Endothelial cell of umbilical vein (primary cell): Measurements from ENCODE around the gene KLHL25. TPM values are rescaled to one million over a fixed set of nuclear protein-coding genes. Genes with fewer than 3 reads are reported as not detected.

Experiments used
- BruUV-seq: library from RNA; stranded (reverse); fragments of 400-500 nt; replicated peaks from 2 replicates; lab custom pipeline; 2021; lab: Mats Ljungman, UMichigan
- CTCF ChIA-PET: fragments of 300-600, 350-600 bp; sonication (Branson Sonifier 250); formaldehyde crosslinking; loops from one replicate; lab custom pipeline; 2021; ENCODE audit warnings: antibody characterized with exemption, inconsistent platforms; lab: Charles Lee
- POLR2A ChIA-PET: fragments of 300-600, 350-600 bp; sonication (Branson Sonifier 250); formaldehyde crosslinking; loops from one replicate; lab custom pipeline; 2021; ENCODE audit warnings: antibody characterized with exemption, inconsistent platforms; lab: Charles Lee
- DNase-seq: peaks from one replicate; pipeline ENCODE4 v3.0.0-alpha.2; 2011; ENCODE audit warnings: low read depth, low spot score
- FAIRE-seq: peaks from 2 replicates; lab custom pipeline; 2011; peaks lifted over from hg19 to GRCh38; lab: Jason Lieb, UNC
- H2AFZ ChIP-seq: 2 replicates; pipeline ENCODE4 v1.6.0; 2012; ENCODE audit warnings: low read depth, low read length, control low read depth, inconsistent platforms
- H3K27ac ChIP-seq: 2 replicates; pipeline ENCODE4 v1.5.1; 2011; ENCODE audit warnings: low read depth, mild to moderate bottlenecking, control low read depth, low read length, moderate library complexity; ENCODE audit not compliant: insufficient read depth
- H3K27me3 ChIP-seq, 2 experiments: 2 replicates each; pipeline versions ENCODE4 v1.6.0 to v1.6.1; 2011; ENCODE audit warnings: low read length in 2 of 2, mixed read lengths in 1 of 2; ENCODE audit not compliant: control insufficient read depth in 2 of 2, insufficient read depth in 2 of 2
- H3K36me3 ChIP-seq, 2 experiments: 2 replicates in 1 of 2; 3 replicates in 1 of 2; pipeline ENCODE4 v1.5.1; 2011; ENCODE audit warnings: low read length in 2 of 2, mild to moderate bottlenecking in 1 of 2, moderate library complexity in 1 of 2; ENCODE audit not compliant: control insufficient read depth in 2 of 2, insufficient read depth in 2 of 2; ENCODE audit errors: extremely low read depth in 1 of 2
- H3K4me1 ChIP-seq: 3 replicates; pipeline ENCODE4 v1.5.1; 2011; ENCODE audit warnings: mild to moderate bottlenecking, low read length; ENCODE audit not compliant: control insufficient read depth, insufficient read depth; ENCODE audit errors: extremely low read depth
- H3K4me2 ChIP-seq: 2 replicates; pipeline ENCODE4 v1.6.1; 2011; ENCODE audit warnings: low read length, control low read depth, mixed read lengths; ENCODE audit not compliant: insufficient read depth
- H3K4me3 ChIP-seq, 3 experiments: fragments of 200-600 bp in 1 of 3; sonication (generic), shearing (Covaris generic) in 1 of 3; replicated peaks in 1 of 3; 2 replicates each; pipeline ENCODE4 v1.5.1; 2011 to 2016; ENCODE audit warnings: control low read depth in 3 of 3, low read length in 3 of 3, mild to moderate bottlenecking in 2 of 3, inconsistent platforms in 1 of 3, low read depth in 1 of 3, moderate library complexity in 1 of 3; ENCODE audit not compliant: insufficient read depth in 1 of 3
- H3K79me2 ChIP-seq: 2 replicates; pipeline ENCODE4 v1.6.0; 2012; ENCODE audit warnings: low read length, inconsistent platforms; ENCODE audit not compliant: control insufficient read depth, insufficient read depth
- H3K9ac ChIP-seq: replicated peaks from 2 replicates; pipeline ENCODE3; 2011; ENCODE audit warnings: low read length, control low read depth; ENCODE audit not compliant: insufficient read depth; ENCODE audit errors: extremely low read depth
- H3K9me1 ChIP-seq: replicated peaks from 3 replicates; pipeline ENCODE4 v1.6.0; 2011; ENCODE audit warnings: mild to moderate bottlenecking, low read length; ENCODE audit not compliant: control insufficient read depth, insufficient read depth; ENCODE audit errors: extremely low read depth
- H3K9me3 ChIP-seq: replicated peaks from 2 replicates; pipeline ENCODE4 v1.5.1; 2012; ENCODE audit warnings: low read length, inconsistent platforms; ENCODE audit not compliant: control insufficient read depth, insufficient read depth
- H4K20me1 ChIP-seq: replicated peaks from 2 replicates; pipeline ENCODE3; 2011; ENCODE audit warnings: mild to moderate bottlenecking, low read length; ENCODE audit not compliant: control insufficient read depth, insufficient read depth; ENCODE audit errors: extremely low read depth
- CTCF ChIP-seq, 2 donors: IDR thresholded peaks; 1 replicate in 1 of 2; 2 replicates in 1 of 2; pipeline ENCODE4 v1.5.1; 2011; ENCODE audit warnings: low read length in 2 of 2, mild to moderate bottlenecking in 2 of 2, moderate library complexity in 2 of 2, control low read depth in 1 of 2, inconsistent platforms in 1 of 2, low read depth in 1 of 2; ENCODE audit not compliant: insufficient read depth in 1 of 2; ENCODE audit errors: extremely low read depth in 1 of 2
- EZH2 ChIP-seq: IDR thresholded peaks from 2 replicates; pipeline ENCODE4 v1.6.1; 2012; ENCODE audit warnings: borderline replicate concordance, low read depth, mild to moderate bottlenecking, moderate library complexity, low read length, inconsistent platforms; ENCODE audit not compliant: severe bottlenecking
- FOS ChIP-seq: IDR thresholded peaks from 2 replicates; pipeline ENCODE4 v1.6.1; 2011; ENCODE audit warnings: mild to moderate bottlenecking, low read length, moderate library complexity, borderline replicate concordance; ENCODE audit not compliant: insufficient read depth
- GATA2 ChIP-seq: IDR thresholded peaks from 2 replicates; pipeline ENCODE4 v1.7.0; 2011; ENCODE audit warnings: low read depth, mild to moderate bottlenecking, moderate library complexity, mixed read lengths, low read length; ENCODE audit not compliant: insufficient read length, insufficient read depth
- JUN ChIP-seq: IDR thresholded peaks from 2 replicates; pipeline ENCODE4 v1.6.1; 2011; ENCODE audit warnings: borderline replicate concordance, low read depth; ENCODE audit not compliant: insufficient read length, insufficient read depth
- MYC ChIP-seq: IDR thresholded peaks from one replicate; pipeline ENCODE4 v1.6.1; 2011; ENCODE audit warnings: mild to moderate bottlenecking, low read depth, low read length
- POLR2A ChIP-seq: IDR thresholded peaks from 2 replicates; pipeline ENCODE4 v1.6.1; 2012; ENCODE audit warnings: low read depth, mild to moderate bottlenecking, control low read depth, low read length
- POLR2AphosphoS5 ChIP-seq: IDR thresholded peaks from 2 replicates; pipeline ENCODE4 v1.6.1; 2012; ENCODE audit warnings: low read depth, mild to moderate bottlenecking, control low read depth, low read length, moderate library complexity; ENCODE audit not compliant: insufficient read depth
- dilution Hi-C: fragments of 300-500 bp; cut with MboI; formaldehyde crosslinking; loops from one replicate; pipeline ENCODE4 v1.15.0; 2019; ENCODE audit warnings: low sequenced_read_pairs; ENCODE audit not compliant: extremely low pct_ligation_motif_present
- intact Hi-C: fragments of 100-400 bp; cut with micrococcal nuclease; formaldehyde crosslinking; loops from one replicate; pipeline ENCODE4 v1.10.0; 2022
- polyA plus RNA-seq, 4 experiments: library from polyadenylated mRNA; depleted of rRNA in 3 of 4; stranded (reverse) in 3 of 4; unstranded in 1 of 4; fragments of >200 nt; gene quantifications; 2 replicates each; pipeline versions ENCODE4 v1.2.1 to v1.2.3, GENCODE V29; 2011 to 2012; ENCODE audit warnings: missing spikeins in 1 of 4
- total RNA-seq: library from RNA; stranded (reverse); gene quantifications from 2 replicates; pipeline ENCODE4 v1.2.3, GENCODE V29; 2021
- TF ChIP-seq, protein P1 (sequence below): IDR thresholded peaks from 2 replicates; pipeline ENCODE4 v1.6.1; 2011; ENCODE audit not compliant: insufficient read depth, insufficient read length

The KLHL25 gene
- total and polyA plus RNA-seq, 2 donors (not counting 3 experiments of a cell fraction or from before 2014, with no cell fraction given), result 5.4 to 6.4 TPM

DNA sequence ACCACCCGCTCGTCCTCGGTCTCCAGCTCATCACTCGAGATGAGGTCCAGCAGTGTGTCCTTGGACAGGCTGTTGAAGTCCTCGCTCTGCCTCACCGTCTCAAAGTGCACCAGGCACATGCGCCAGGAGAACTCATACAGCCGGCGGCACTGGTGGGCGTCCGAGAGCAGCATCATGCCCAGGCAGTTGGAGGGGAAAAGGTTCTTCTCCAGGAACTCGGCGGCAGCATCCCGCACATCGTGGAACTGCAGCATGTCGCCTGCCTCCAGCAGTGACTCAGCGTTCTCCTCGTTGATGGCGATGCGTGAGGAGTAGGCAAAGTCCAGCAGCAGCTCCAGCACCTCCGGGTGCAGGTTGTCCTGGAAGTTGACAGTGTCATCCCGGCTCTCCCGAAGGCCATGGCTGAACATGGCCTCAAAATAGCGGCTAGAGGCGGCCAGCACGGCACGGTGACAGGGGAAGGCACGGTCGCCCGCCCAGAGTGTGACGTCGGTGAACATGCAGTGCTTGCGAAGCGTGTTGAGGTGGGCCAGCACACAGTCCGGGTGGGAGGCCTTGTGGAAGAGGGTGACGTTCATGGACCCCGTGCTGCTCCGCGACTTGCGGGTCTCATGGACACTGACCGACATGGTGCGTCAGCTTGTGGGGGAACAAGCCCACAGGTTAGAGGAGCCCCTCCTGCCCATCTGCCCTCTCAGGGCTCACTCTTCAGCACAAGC, 25.4 kb downstream of the KLHL25 start:
- TF ChIP-seq MYC (no peak), JUN (no peak), CTCF (IDR thresholded peaks at IDR 0.05; ENCODE audit: extremely low read depth in 1 of 2, insufficient read depth in 1 of 2, low read depth in 1 of 2, low read length in 2 of 2) (no peak), EZH2 (no peak), POLR2A (no peak), GATA2 (no peak), POLR2AphosphoS5 (no peak), FOS (no peak)
- TF ChIP-seq, protein P1, sequence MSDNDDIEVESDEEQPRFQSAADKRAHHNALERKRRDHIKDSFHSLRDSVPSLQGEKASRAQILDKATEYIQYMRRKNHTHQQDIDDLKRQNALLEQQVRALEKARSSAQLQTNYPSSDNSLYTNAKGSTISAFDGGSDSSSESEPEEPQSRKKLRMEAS, result no peak
- POLR2A ChIA-PET, result no interaction called here
- CTCF ChIA-PET, result no interaction called here
- Histone ChIP-seq H3K79me2 (no peaks in the 10 kb centered on the region), H4K20me1 (no peaks in the 10 kb centered on the region), H3K9me1 (no peaks in the 10 kb centered on the region), H3K4me2 (no peak overlapping the region), H2AFZ (no peak overlapping the region), H3K9ac (no peak overlapping the region), H3K9me3 (no peaks in the 10 kb centered on the region), H3K27ac (no peak overlapping the region), H3K27me3 (no peaks in the 10 kb centered on the region), H3K36me3 (no peaks in the 10 kb centered on the region), H3K4me3 (no peak overlapping the region), H3K4me1 (peaks cover 12% of the 10 kb centered on the region)
- no TSS peak for BruUV-seq
- FAIRE-seq (no peak), DNase-seq (no peak)
- intact Hi-C loops, result no loop called here
- dilution Hi-C loops, result no loop called here
